GM18499 (cell line): ENCODE data around the gene STPG4.

Experiments used
- ATAC-seq: cut with Tn5 transposase; IDR thresholded peaks from one replicate; pipeline ENCODE4 v1.9.1; 2021; ENCODE audit warnings: moderate number of reproducible peaks; ENCODE audit not compliant: insufficient read depth, unreplicated experiment

STPG4 gene

GRCh38 chr2:47039913-47040562 is 115.1 kb downstream of the STPG4 start:
- ATAC-seq = no peak

- no peak for ATAC-seq
Observed at GRCh38 chr2:47039489-47039870, 115.6 kb downstream of the STPG4 start.

GRCh38 chr2:47038656-47039488 is 116.2 kb downstream of the STPG4 start:
- ATAC-seq = no peak

GRCh38 chr2:47037678-47038077 is 117.4 kb downstream of the STPG4 start:
- ATAC-seq = no peak
